CD4-positive, alpha-beta T cell treated with Interleukin-17A for 1 hour (primary cell): Measurements from ENCODE around the gene CENPP.

Experiments
- DNase-seq: peaks from one replicate; pipeline ENCODE4 v3.0.0-alpha.2; 2020

Gene CENPP

GRCh38 chr9:92644278-92644677 lies 318.5 kb downstream of the CENPP start:
- DNase-seq: no peak

- DNase-seq: no peak
These were observed 319.3 kb downstream of the CENPP start for GRCh38 chr9:92645041-92645440.

GRCh38 chr9:92647671-92648473 lies 322.1 kb downstream of the CENPP start:
- DNase-seq: no peak

- DNase-seq: no peak
These were observed 322.8 kb downstream of the CENPP start for GRCh38 chr9:92648474-92648971.

GRCh38 chr9:92649007-92649406 lies 323.3 kb downstream of the CENPP start:
- DNase-seq: no peak

- no peak for DNase-seq
These were observed 324.5 kb downstream of the CENPP start for GRCh38 chr9:92650296-92650695.

- DNase-seq: no peak
These were observed 325.3 kb downstream of the CENPP start for GRCh38 chr9:92650839-92651621.

- DNase-seq: no peak
These were observed 326.7 kb downstream of the CENPP start for GRCh38 chr9:92652461-92652860.

GRCh38 chr9:92654481-92655301 lies 328.9 kb downstream of the CENPP start:
- no peak for DNase-seq

- no peak for DNase-seq
These were observed 329.6 kb downstream of the CENPP start for GRCh38 chr9:92655366-92655765.

GRCh38 chr9:92655896-92656536 lies 330.3 kb downstream of the CENPP start:
- no peak for DNase-seq

GRCh38 chr9:92656537-92656925 lies 330.8 kb downstream of the CENPP start:
- no peak for DNase-seq

GRCh38 chr9:92657296-92658094 lies 331.7 kb downstream of the CENPP start:
- no peak for DNase-seq

- DNase-seq: no peak
These were observed 332.4 kb downstream of the CENPP start for GRCh38 chr9:92658176-92658575.

GRCh38 chr9:92658611-92659010 lies 332.9 kb downstream of the CENPP start:
- DNase-seq: no peak

- no peak for DNase-seq
These were observed 333.8 kb downstream of the CENPP start for GRCh38 chr9:92659601-92660000.

GRCh38 chr9:92660266-92660665 lies 334.5 kb downstream of the CENPP start:
- no peak for DNase-seq

- DNase-seq: no peak
These were observed 335.4 kb downstream of the CENPP start for GRCh38 chr9:92661127-92661526.

GRCh38 chr9:92661743-92662142 lies 336.0 kb downstream of the CENPP start:
- no peak for DNase-seq

GRCh38 chr9:92663126-92663525 lies 337.4 kb downstream of the CENPP start:
- no peak for DNase-seq

GRCh38 chr9:92663951-92664350 lies 338.2 kb downstream of the CENPP start:
- DNase-seq: no peak
